SH-SY5Y (cell line): Measurements from ENCODE around the gene PARP8.

Experiments
- GATA2 ChIP-seq: IDR thresholded peaks from 2 replicates; pipeline ENCODE4 v1.6.1; 2011; ENCODE audit warnings: mild to moderate bottlenecking, low read depth, low read length
- GATA3 ChIP-seq: IDR thresholded peaks from 2 replicates; pipeline ENCODE4 v1.6.1; 2011; ENCODE audit warnings: low read depth, mild to moderate bottlenecking, low read length, moderate library complexity

- TF ChIP-seq GATA3 (no peak), GATA2 (no peak)
Measured at GRCh38 chr5:50658246-50658645, 8.2 kb upstream of the PARP8 start.
